AG20443 (cell line): ENCODE data around the gene CDR2.
"Not testable (repeated sequence)": the region's sequence is repeated elsewhere in the genome, so short reads cannot be mapped to it uniquely, and the experiment has no call there.

Source experiments
- DNase-seq: peaks from one replicate; pipeline ENCODE4 v3.0.0; 2012; ENCODE audit warnings: low spot score, mixed read lengths

The CDR2 gene

GRCh38 chr16:22352723-22353122, 21.7 kb downstream of the CDR2 start:
- no peak for DNase-seq

GRCh38 chr16:22352140-22352539, 22.3 kb downstream of the CDR2 start:
- DNase-seq: no peak

- DNase-seq: not testable (repeated sequence)
These were observed 23.4 kb downstream of the CDR2 start for GRCh38 chr16:22351017-22351416.

- no peak for DNase-seq
These were observed 26.1 kb downstream of the CDR2 start for GRCh38 chr16:22348291-22348690.

GRCh38 chr16:22347100-22347820, 27.2 kb downstream of the CDR2 start:
- DNase-seq: no peak

GRCh38 chr16:22346483-22346882, 27.9 kb downstream of the CDR2 start:
- DNase-seq: no peak

GRCh38 chr16:22342082-22342481, 32.3 kb downstream of the CDR2 start:
- no peak for DNase-seq

- no peak for DNase-seq
These were observed 33.5 kb downstream of the CDR2 start for GRCh38 chr16:22340945-22341344.

GRCh38 chr16:22337849-22338635, 36.4 kb downstream of the CDR2 start:
- no peak for DNase-seq

GRCh38 chr16:22337045-22337444, 37.4 kb downstream of the CDR2 start:
- DNase-seq: no peak

GRCh38 chr16:22336581-22336980, 37.8 kb downstream of the CDR2 start:
- DNase-seq: no peak

GRCh38 chr16:22335668-22336246, 38.7 kb downstream of the CDR2 start:
- peak; percentile 7 for DNase-seq

- DNase-seq: no peak
These were observed 40.9 kb downstream of the CDR2 start for GRCh38 chr16:22333457-22333994.

GRCh38 chr16:22330326-22330725, 44.1 kb downstream of the CDR2 start:
- DNase-seq: no peak

- DNase-seq: no peak
These were observed 45.2 kb downstream of the CDR2 start for GRCh38 chr16:22329199-22329695.

GRCh38 chr16:22328081-22328725, 46.2 kb downstream of the CDR2 start:
- DNase-seq: no peak

- no peak for DNase-seq
These were observed 47.0 kb downstream of the CDR2 start for GRCh38 chr16:22327446-22327775.

- DNase-seq: peak; percentile 7
These were observed 47.5 kb downstream of the CDR2 start for GRCh38 chr16:22326771-22327445.

GRCh38 chr16:22326369-22326652, 48.1 kb downstream of the CDR2 start:
- DNase-seq: no peak

- peak; percentile 7 for DNase-seq
These were observed 48.6 kb downstream of the CDR2 start for GRCh38 chr16:22325598-22326368.
